LNCaP clone FGC (cell line): Measurements from ENCODE around the gene HMCES.

Source experiments
- DNase-seq: peaks from one replicate; pipeline ENCODE4 v3.0.0-alpha.2; 2011; ENCODE audit warnings: low read depth
- H3K4me3 ChIP-seq: 2 replicates; pipeline ENCODE4 v1.5.1; 2011; ENCODE audit warnings: mild to moderate bottlenecking, low read depth, low read length, control low read depth
- TF ChIP-seq, protein P1 (sequence below): IDR thresholded peaks from 2 replicates; pipeline ENCODE4 v1.5.1; 2012; ENCODE audit warnings: mild to moderate bottlenecking; ENCODE audit not compliant: control insufficient read depth, insufficient read depth; ENCODE audit errors: extremely low read depth

HMCES gene

DNA sequence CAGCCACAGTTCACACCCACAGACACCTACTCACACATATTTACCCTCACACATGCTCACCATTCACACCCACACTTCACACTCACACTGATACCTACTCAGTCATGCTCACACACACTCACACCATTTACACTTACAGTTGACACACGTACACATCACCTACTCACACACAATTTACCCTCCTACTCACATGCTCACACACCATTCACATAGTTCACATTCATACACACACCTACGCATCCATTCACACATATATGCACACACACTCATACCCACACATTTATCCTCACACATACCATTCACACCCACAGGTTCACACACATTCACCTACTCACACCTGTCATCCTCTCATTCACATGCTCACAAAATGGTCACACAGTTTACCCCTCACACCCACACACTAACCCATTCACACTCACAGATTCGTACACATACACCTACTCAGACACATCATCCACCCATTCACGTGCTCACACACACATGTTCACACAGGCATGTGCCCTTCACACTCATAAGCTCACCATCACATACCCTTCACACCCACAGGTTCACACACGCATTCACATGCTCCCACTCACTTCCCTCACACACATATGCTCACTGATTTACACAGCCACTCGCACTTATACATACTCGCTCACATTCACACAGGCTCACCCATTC is 42.3 kb downstream of the HMCES start:
- TF ChIP-seq, protein P1, sequence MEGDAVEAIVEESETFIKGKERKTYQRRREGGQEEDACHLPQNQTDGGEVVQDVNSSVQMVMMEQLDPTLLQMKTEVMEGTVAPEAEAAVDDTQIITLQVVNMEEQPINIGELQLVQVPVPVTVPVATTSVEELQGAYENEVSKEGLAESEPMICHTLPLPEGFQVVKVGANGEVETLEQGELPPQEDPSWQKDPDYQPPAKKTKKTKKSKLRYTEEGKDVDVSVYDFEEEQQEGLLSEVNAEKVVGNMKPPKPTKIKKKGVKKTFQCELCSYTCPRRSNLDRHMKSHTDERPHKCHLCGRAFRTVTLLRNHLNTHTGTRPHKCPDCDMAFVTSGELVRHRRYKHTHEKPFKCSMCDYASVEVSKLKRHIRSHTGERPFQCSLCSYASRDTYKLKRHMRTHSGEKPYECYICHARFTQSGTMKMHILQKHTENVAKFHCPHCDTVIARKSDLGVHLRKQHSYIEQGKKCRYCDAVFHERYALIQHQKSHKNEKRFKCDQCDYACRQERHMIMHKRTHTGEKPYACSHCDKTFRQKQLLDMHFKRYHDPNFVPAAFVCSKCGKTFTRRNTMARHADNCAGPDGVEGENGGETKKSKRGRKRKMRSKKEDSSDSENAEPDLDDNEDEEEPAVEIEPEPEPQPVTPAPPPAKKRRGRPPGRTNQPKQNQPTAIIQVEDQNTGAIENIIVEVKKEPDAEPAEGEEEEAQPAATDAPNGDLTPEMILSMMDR, result no peak
- no peak overlapping the region for H3K4me3 ChIP-seq
- no peak for DNase-seq

DNA sequence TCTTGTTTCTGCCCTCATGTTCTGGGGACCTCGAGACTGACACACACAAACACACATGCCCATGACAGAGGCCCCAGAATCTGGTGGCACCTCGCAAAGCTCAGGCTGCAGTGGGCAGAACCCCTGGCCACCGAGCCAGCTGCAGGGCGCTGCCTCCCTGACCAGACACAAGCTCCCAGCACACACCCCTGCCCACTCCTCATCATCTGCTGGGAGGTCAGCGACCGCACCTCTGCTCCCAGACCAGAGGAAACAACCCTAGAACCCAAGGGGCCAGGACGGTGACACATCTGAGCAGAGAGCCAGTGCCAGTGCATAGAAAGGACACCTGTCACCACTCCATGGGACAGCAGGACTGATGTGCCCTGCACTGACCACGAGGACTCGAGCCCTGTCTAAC is 43.2 kb downstream of the HMCES start:
- no peak for DNase-seq
- TF ChIP-seq, protein P1, result no peak
- no peak overlapping the region for H3K4me3 ChIP-seq

- TF ChIP-seq, protein P1, result no peak
- no peak for DNase-seq
- H3K4me3 ChIP-seq, result no peak overlapping the region
Observed at GRCh38 chr3:129323651-129324294, 45.1 kb downstream of the HMCES start.

- no peak overlapping the region for H3K4me3 ChIP-seq
- DNase-seq, result no peak
- TF ChIP-seq, protein P1, result no peak
Observed at GRCh38 chr3:129324855-129325254, 46.2 kb downstream of the HMCES start.

- TF ChIP-seq, protein P1, result no peak
- DNase-seq, result no peak
- no peak overlapping the region for H3K4me3 ChIP-seq
Observed at GRCh38 chr3:129325383-129325782, 46.7 kb downstream of the HMCES start.

DNA sequence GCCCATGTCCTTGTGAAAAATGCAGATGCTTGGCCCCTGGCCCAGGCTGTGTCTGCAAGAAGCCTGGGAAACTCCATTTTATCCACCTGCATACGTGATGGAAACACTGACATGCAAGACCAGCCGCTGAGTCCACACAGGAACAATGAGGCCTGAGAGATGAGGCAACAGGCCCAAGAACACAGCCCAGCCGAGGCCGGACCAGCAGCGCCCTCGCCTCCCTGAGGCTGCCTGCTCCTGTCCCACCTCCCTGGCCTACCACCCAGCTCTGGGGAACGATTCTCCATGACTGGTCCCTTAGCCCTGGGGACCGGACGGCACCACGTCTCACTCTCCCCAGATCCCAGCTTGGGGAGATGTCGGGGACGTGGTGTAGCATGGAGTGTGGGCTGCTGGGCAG is 47.5 kb downstream of the HMCES start:
- DNase-seq, result no peak
- TF ChIP-seq, protein P1, result no peak
- no peak overlapping the region for H3K4me3 ChIP-seq

DNA sequence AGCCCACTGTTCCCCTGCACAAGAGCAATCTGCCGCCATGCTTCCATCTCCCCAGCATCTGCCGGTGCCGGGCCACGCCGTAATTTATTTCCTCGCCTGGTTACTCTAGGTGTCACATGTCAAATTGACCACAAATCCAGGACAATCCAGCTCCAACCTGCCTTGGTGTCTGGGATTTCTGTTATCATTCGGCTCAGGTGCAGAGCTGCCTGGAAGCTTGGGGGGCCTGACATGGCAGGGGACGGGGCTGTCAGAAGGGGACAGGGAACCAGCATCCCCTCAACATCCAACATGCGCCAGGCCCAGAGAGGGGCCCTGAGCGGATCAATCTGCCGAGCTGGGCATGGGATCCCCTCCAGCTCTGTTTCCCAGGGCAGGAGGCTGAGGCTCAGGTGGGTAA is 47.9 kb downstream of the HMCES start:
- H3K4me3 ChIP-seq, result no peak overlapping the region
- TF ChIP-seq, protein P1, result no peak
- no peak for DNase-seq
